GM18499 (cell line): ENCODE results near the gene FAM3A.

ENCODE experiments used
- ATAC-seq: cut with Tn5 transposase; IDR thresholded peaks from one replicate; pipeline ENCODE4 v1.9.1; 2021; ENCODE audit warnings: moderate number of reproducible peaks; ENCODE audit not compliant: insufficient read depth, unreplicated experiment

The FAM3A gene

GRCh38 chrX:154464806-154465365 lies 51.1 kb downstream of the FAM3A start:
- ATAC-seq, result no peak

- ATAC-seq, result no peak
Measured at GRCh38 chrX:154463611-154464220, 52.3 kb downstream of the FAM3A start.

GRCh38 chrX:154462396-154462795 lies 53.6 kb downstream of the FAM3A start:
- ATAC-seq, result no peak

- ATAC-seq, result no peak
Measured at GRCh38 chrX:154460326-154460725, 55.7 kb downstream of the FAM3A start.

DNA sequence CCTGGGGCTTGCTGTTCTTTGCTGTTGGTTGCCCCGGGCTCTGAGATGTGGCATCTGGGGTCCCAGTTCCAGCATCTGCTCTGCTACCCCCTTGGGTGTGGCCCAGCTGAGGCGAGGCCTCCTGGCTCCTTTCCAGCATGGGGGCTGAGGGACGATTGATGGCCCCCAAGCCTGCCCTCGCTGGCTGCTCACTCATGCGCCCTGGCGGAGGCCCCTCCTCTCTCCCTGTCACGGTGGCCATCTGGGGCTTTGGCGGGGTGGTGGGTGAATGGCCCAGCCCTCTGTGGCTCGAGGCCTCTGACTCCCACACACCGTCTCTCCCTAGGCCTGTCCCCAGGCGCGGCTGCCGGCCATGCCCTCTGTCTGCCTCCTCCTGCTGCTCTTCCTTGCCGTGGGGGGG lies 56.2 kb downstream of the FAM3A start:
- ATAC-seq, result no peak

DNA sequence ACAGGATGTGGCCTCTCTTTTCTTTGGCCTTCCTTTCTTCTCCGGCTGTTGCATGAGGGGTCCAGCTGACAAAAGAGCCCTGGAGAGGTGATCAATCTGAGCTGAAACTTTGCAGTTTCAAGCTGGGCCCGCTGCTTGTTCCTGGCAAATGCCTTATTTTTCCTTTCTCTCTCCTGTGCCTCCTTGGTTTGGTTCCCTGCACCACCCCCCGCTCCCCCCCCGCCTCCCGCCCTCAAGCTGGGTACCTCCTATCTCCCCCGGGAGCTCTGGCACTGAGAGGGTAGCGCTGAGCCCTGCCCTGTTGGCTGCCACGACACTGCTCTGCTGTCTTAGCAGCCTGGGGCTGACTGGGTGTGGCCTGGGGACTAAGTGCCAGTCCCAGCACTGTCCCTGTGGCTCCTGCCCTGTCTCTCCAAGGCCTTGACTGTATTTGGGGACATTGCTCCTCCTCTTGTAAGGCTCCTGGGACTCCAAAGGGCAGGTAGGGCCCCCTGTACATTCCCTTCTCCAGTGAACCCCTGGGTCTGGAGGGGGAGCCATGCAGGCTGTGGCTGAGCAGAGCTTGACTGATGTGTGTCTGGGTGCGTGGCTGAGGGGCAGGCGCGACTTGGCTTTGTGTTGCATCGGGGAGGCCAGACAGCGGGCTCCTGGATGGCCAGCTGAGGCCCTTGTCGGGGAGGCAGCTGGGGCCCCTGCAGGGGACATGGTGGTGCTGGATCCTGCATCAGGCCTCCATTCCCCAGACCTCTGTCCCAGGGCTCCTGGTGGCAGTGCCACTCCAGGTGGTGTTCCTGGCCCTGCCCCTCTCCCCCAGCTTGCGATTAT lies 56.9 kb downstream of the FAM3A start:
- no peak for ATAC-seq

- ATAC-seq, result no peak
Measured at GRCh38 chrX:154458116-154458953, 57.7 kb downstream of the FAM3A start, which contains the start of gene PLXNA3. Gene PLXNA3, plus strand, starts transcription at chrX:154458281. Its CDS starts 1,903 bp downstream, at chrX:154460184.

DNA sequence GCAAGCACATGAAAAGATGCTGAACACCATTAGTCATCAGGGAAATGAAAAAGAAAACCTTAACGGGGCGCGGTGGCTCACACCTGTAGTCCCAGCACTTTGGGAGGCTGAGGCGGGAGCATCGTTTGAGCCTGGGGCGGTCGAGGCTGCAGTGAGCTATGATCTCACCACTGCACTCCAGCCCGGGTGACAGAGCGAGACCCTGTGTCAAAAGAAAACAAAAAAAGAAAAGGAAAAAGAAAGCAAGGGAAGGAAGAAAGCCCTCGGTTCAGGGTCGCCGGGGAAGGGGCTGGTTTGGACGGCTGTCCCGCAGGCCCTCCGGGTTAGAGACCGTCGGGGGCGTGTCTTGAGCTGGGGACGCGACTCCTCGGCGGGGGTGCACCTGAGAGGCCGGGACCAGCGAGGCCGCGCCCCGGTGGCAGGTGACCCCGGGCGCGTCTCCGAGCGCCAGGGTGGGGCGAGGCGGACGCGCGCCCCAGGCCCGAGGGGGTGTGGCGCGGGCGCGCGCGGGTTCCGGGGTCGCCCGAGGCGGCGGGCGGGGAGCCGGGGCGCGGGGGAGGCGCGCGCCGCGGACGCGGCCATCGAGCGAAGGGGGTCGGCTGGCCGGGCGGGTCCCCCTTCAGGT lies 58.4 kb downstream of the FAM3A start:
- no peak for ATAC-seq
